Ovary (tissue), 9 donors: Measurements from ENCODE around the gene UGT1A6. TPM values are rescaled to one million over a fixed set of nuclear protein-coding genes. Genes with fewer than 3 reads are reported as not detected.

Experiments used
- DNase-seq, 5 donors: peaks; one replicate each; pipeline ENCODE4 v3.0.0-alpha.2; 2019 to 2020
- H3K27ac ChIP-seq, 2 donors: fragments of 200-600 bp; one replicate each; pipeline versions ENCODE4 v1.5.1 to v1.8.0; 2019 to 2022
- H3K27me3 ChIP-seq: fragments of 200-600 bp; one replicate; pipeline ENCODE4 v1.8.0; 2022
- H3K36me3 ChIP-seq: fragments of 200-600 bp; sonication (generic); one replicate; pipeline ENCODE4 v1.5.1; 2019
- H3K4me1 ChIP-seq: one replicate; pipeline ENCODE4 v1.8.1; 2013; ENCODE audit warnings: mild to moderate bottlenecking, moderate library complexity; ENCODE audit not compliant: insufficient read depth
- H3K4me3 ChIP-seq: fragments of 200-600 bp; sonication (generic); one replicate; pipeline ENCODE4 v1.5.1; 2017
- H3K9me3 ChIP-seq, 2 donors: fragments of 200-600 bp in 1 of 2; sonication (generic) in 1 of 2; one replicate each; pipeline versions ENCODE4 v1.5.1 to v1.8.1; 2013 to 2019; ENCODE audit warnings: mild to moderate bottlenecking in 1 of 2, moderate library complexity in 1 of 2
- CTCF ChIP-seq, 3 donors: fragments of 450-650 bp in 2 of 3; fragments of 200-600 bp in 1 of 3; IDR thresholded peaks; one replicate each; pipeline versions ENCODE4 v1.5.1 to v1.8.0; 2016 to 2022; ENCODE audit warnings: antibody characterized with exemption in 3 of 3, mild to moderate bottlenecking in 1 of 3
- EP300 ChIP-seq: sonication (generic); formaldehyde crosslinking; IDR thresholded peaks from one replicate; pipeline ENCODE4 v1.6.1; 2017; ENCODE audit warnings: antibody characterized with exemption
- POLR2A ChIP-seq: fragments of 450-650 bp; IDR thresholded peaks from one replicate; pipeline ENCODE4 v1.6.1; 2017; ENCODE audit warnings: antibody characterized with exemption, mild to moderate bottlenecking, moderate library complexity
- WGBS, 3 donors: extraction: QIAGEN DNeasy Blood & Tissue Kit in 1 of 3; methylation state at CpG; one replicate each; pipeline versions ENCODE4 v1.1.5 to v1.1.7; 2013 to 2017; 5-methylcytosine and 5-hydroxymethylcytosine counted together
- intact Hi-C, 4 donors: fragments of 100-400 bp; cut with DNase I; formaldehyde crosslinking; loops; one replicate each; pipeline versions ENCODE4 v1.11.0 to v1.15.1; 2022 to 2023
- polyA plus RNA-seq, 2 donors: library from polyadenylated mRNA; stranded (reverse); fragments of 200-250 nt in 1 of 2; fragments of 350-450 nt in 1 of 2; fragmentation: Illumina TruSeq in 1 of 2; extraction: RNeasy Lipid Tissue Mini Kit (QIAGEN cat#74804) in 1 of 2; gene quantifications; one replicate each; pipeline ENCODE4 v1.2.3, GENCODE V29; 2013 to 2014
- total RNA-seq, 7 donors: library from RNA; depleted of rRNA in 2 of 7; stranded (reverse); fragments of >200 nt in 2 of 7; fragmentation: NEBNext Ultra II Directional in 3 of 7; extraction: Animal tissue kit (Norgen Biotek cat#: 25700) in 3 of 7; gene quantifications; one replicate each; pipeline versions ENCODE4 v1.1.0 to v1.2.4, GENCODE V29; 2016 to 2023
- donor health status: DM: no; HTN: no; CAD: no; lungs with moderate emphysema.
- donor health status: DM: no; HTN: no; CAD: no.
- donor health status: Bipolar disorder and iron deficiency.
- donor health status: DM: yes; HTN: yes; CAD: no.
- donor health status: DM: no; HTN: no; CAD: no.
- donor health status: DM: yes; HTN: yes; CAD: no.

UGT1A6 gene
- total and polyA plus RNA-seq, 9 donors = not detected

GRCh38 chr2:233813236-233814055 lies 120.8 kb downstream of the UGT1A6 start:
- Histone ChIP-seq H3K36me3 (no peaks in the 10 kb centered on the region), H3K27ac (no peak overlapping the region), H3K4me1 (no peaks in the 10 kb centered on the region), H3K4me3 (no peak overlapping the region), H3K9me3 (no peaks in the 10 kb centered on the region), H3K27me3 (no peaks in the 10 kb centered on the region)
- intact Hi-C loops = no loop called here
- TF ChIP-seq POLR2A (no peak), EP300 (no peak), CTCF (IDR thresholded peaks at IDR 0.05) (no peak)
- 56 to 66% (median 56%) methylated on average over 3 of the region's 3 CpGs for whole genome bisulfite sequencing, 3 donors
- DNase-seq = peak in 1 of 5 donors; percentile 2

GRCh38 chr2:233814056-233814835 lies 121.6 kb downstream of the UGT1A6 start:
- DNase-seq = peak in 1 of 5 donors; percentile 2
- TF ChIP-seq CTCF (IDR thresholded peaks at IDR 0.05) (no peak), EP300 (no peak), POLR2A (no peak)
- H3K4me3 ChIP-seq = no peak overlapping the region
- intact Hi-C loops = no loop called here
- H3K4me1 ChIP-seq = no peaks in the 10 kb centered on the region
- H3K27ac ChIP-seq = no peak overlapping the region
- H3K9me3 ChIP-seq = no peaks in the 10 kb centered on the region
- WGBS, 3 donors = 57 to 66% (median 61%) methylated on average over 2 of the region's 2 CpGs
- H3K27me3 ChIP-seq = no peaks in the 10 kb centered on the region
- no peaks in the 10 kb centered on the region for H3K36me3 ChIP-seq

- intact Hi-C loops = no loop called here
- Histone ChIP-seq H3K27me3 (no peaks in the 10 kb centered on the region), H3K36me3 (no peaks in the 10 kb centered on the region), H3K4me1 (no peaks in the 10 kb centered on the region), H3K27ac (no peak overlapping the region), H3K4me3 (no peak overlapping the region), H3K9me3 (no peaks in the 10 kb centered on the region)
- DNase-seq = no peak
- 67 to 77% (median 68%) methylated on average over 6 of the region's 6 CpGs for WGBS, 3 donors
- TF ChIP-seq EP300 (no peak), POLR2A (no peak), CTCF (IDR thresholded peaks at IDR 0.05) (no peak)
Measured at GRCh38 chr2:233815861-233816260, 123.2 kb downstream of the UGT1A6 start.

GRCh38 chr2:233816334-233816733 lies 123.6 kb downstream of the UGT1A6 start:
- Histone ChIP-seq H3K27me3 (no peaks in the 10 kb centered on the region), H3K4me1 (no peaks in the 10 kb centered on the region), H3K4me3 (no peak overlapping the region), H3K36me3 (no peaks in the 10 kb centered on the region), H3K9me3 (no peaks in the 10 kb centered on the region), H3K27ac (no peak overlapping the region)
- no peak for TF ChIP-seq POLR2A
- no peak for TF ChIP-seq EP300
- no peak for TF ChIP-seq CTCF (IDR thresholded peaks at IDR 0.05)
- intact Hi-C loops = no loop called here
- peak in 1 of 5 donors; percentile 12 for DNase-seq
- WGBS, 3 donors = 30 to 42% (median 34%) methylated on average over 2 of the region's 2 CpGs
